ENCODE data around the gene PDE4D.

The PDE4D gene

GRCh38 chr5:59716029-59716428 lies 177.5 kb downstream of the PDE4D start (continued):
- TF ChIP-seq TOX (CRISPR knock-in tag; IDR thresholded peaks at IDR 0.05; ENCODE audit: borderline replicate concordance): no peak
- no peak for TF ChIP-seq ISL1 (CRISPR knock-in tag; IDR thresholded peaks at IDR 0.05)
- TF ChIP-seq ZNF565 (CRISPR knock-in tag; conservative IDR thresholded peaks at IDR 0.05; ENCODE audit: low read depth): no peak
- TF ChIP-seq ZFP30 (CRISPR knock-in tag; IDR thresholded peaks at IDR 0.05): no peak
- no peak for TF ChIP-seq PPARA (CRISPR knock-in tag; IDR thresholded peaks at IDR 0.05; ENCODE audit: borderline replicate concordance)
- TF ChIP-seq ARNTL (CRISPR knock-in tag; IDR thresholded peaks at IDR 0.05; ENCODE audit: borderline replicate concordance, low read depth): no peak
- TF ChIP-seq RARB (CRISPR knock-in tag; IDR thresholded peaks at IDR 0.05): no peak
- no peak for TF ChIP-seq POU6F1 (CRISPR knock-in tag; IDR thresholded peaks at IDR 0.05; ENCODE audit: borderline replicate concordance, low read depth)
- TF ChIP-seq CSRNP3 (CRISPR knock-in tag; IDR thresholded peaks at IDR 0.05): no peak
- TF ChIP-seq BACH2 (CRISPR knock-in tag; IDR thresholded peaks at IDR 0.05; ENCODE audit: borderline replicate concordance): no peak

- no peak for TF ChIP-seq ZFP3 (CRISPR knock-in tag; IDR thresholded peaks at IDR 0.05)
- TF ChIP-seq POU6F1 (CRISPR knock-in tag; IDR thresholded peaks at IDR 0.05; ENCODE audit: borderline replicate concordance, low read depth): no peak
- TF ChIP-seq OSR1 (CRISPR knock-in tag; IDR thresholded peaks at IDR 0.05): no peak
- TF ChIP-seq ESRRG (CRISPR knock-in tag; IDR thresholded peaks at IDR 0.05): no peak
- TF ChIP-seq TSHZ2 (CRISPR knock-in tag; IDR thresholded peaks at IDR 0.05): no peak
- no peak for TF ChIP-seq TOX (CRISPR knock-in tag; IDR thresholded peaks at IDR 0.05; ENCODE audit: borderline replicate concordance)
- no peak for TF ChIP-seq ZNF8 (CRISPR knock-in tag; IDR thresholded peaks at IDR 0.05)
- no peak for TF ChIP-seq GLIS3 (CRISPR knock-in tag; IDR thresholded peaks at IDR 0.05)
- no peak for TF ChIP-seq TCF4 (CRISPR knock-in tag; IDR thresholded peaks at IDR 0.05; ENCODE audit: borderline replicate concordance)
- no peak for TF ChIP-seq ZNF565 (CRISPR knock-in tag; conservative IDR thresholded peaks at IDR 0.05; ENCODE audit: low read depth)
- no peak for TF ChIP-seq PPARA (CRISPR knock-in tag; IDR thresholded peaks at IDR 0.05; ENCODE audit: borderline replicate concordance)
- no peak for TF ChIP-seq BACH2 (CRISPR knock-in tag; IDR thresholded peaks at IDR 0.05; ENCODE audit: borderline replicate concordance)
- TF ChIP-seq CSRNP3 (CRISPR knock-in tag; IDR thresholded peaks at IDR 0.05): no peak
- no peak for TF ChIP-seq RARB (CRISPR knock-in tag; IDR thresholded peaks at IDR 0.05)
- TF ChIP-seq ZC3H10 (CRISPR knock-in tag; IDR thresholded peaks at IDR 0.05): no peak
- no peak for TF ChIP-seq SNAI2 (CRISPR knock-in tag; IDR thresholded peaks at IDR 0.05)
- no peak for ATAC-seq
These were observed 178.3 kb downstream of the PDE4D start for GRCh38 chr5:59715228-59715627.

GRCh38 chr5:59713498-59713844 lies 180.1 kb downstream of the PDE4D start:
- ATAC-seq: no peak
- TF ChIP-seq POU6F1 (CRISPR knock-in tag; IDR thresholded peaks at IDR 0.05; ENCODE audit: borderline replicate concordance, low read depth) (no peak), TCF4 (CRISPR knock-in tag; IDR thresholded peaks at IDR 0.05; ENCODE audit: borderline replicate concordance) (no peak), ZFP30 (CRISPR knock-in tag; IDR thresholded peaks at IDR 0.05) (no peak), GLIS3 (CRISPR knock-in tag; IDR thresholded peaks at IDR 0.05) (no peak), BACH2 (CRISPR knock-in tag; IDR thresholded peaks at IDR 0.05; ENCODE audit: borderline replicate concordance) (no peak), ZNF70 (CRISPR knock-in tag; IDR thresholded peaks at IDR 0.05) (no peak), ISL1 (CRISPR knock-in tag; IDR thresholded peaks at IDR 0.05) (no peak), CSDC2 (CRISPR knock-in tag; IDR thresholded peaks at IDR 0.05) (no peak), ESRRG (CRISPR knock-in tag; IDR thresholded peaks at IDR 0.05) (no peak), SNAI2 (CRISPR knock-in tag; IDR thresholded peaks at IDR 0.05) (no peak), PPARA (CRISPR knock-in tag; IDR thresholded peaks at IDR 0.05; ENCODE audit: borderline replicate concordance) (no peak)

Measured in SK-N-SH treated with all-trans-retinoic acid at 6 μM for 48 hours (cell line).